Hepatocyte (in vitro differentiated cells): Measurements from ENCODE around the gene ICA1. TPM values are rescaled to one million over a fixed set of nuclear protein-coding genes. Genes with fewer than 3 reads are reported as not detected.

Experiments
- DNase-seq: peaks from one replicate; pipeline ENCODE4 v3.0.0-alpha.2; 2016; ENCODE audit warnings: low spot score
- H2AFZ ChIP-seq: fragments of 200-600 bp; sonication (generic); 2 replicates; pipeline ENCODE4 v1.6.0; 2016; ENCODE audit warnings: antibody characterized with exemption, mild to moderate bottlenecking
- H3K27ac ChIP-seq: fragments of 200-600 bp; sonication (generic); 2 replicates; pipeline ENCODE4 v1.5.1; 2016; ENCODE audit warnings: mild to moderate bottlenecking
- H3K27me3 ChIP-seq: fragments of 200-600 bp; sonication (generic); 2 replicates; pipeline ENCODE4 v1.6.1; 2016
- H3K36me3 ChIP-seq: fragments of 200-600 bp; sonication (generic); replicated peaks from 2 replicates; pipeline ENCODE4 v1.5.1; 2016; ENCODE audit warnings: low read depth; ENCODE audit not compliant: insufficient read depth
- H3K4me1 ChIP-seq: fragments of 200-600 bp; sonication (generic); 2 replicates; pipeline ENCODE4 v1.5.1; 2016; ENCODE audit warnings: mild to moderate bottlenecking, moderate library complexity; ENCODE audit not compliant: insufficient read depth
- H3K4me2 ChIP-seq: fragments of 200-600 bp; sonication (generic); 2 replicates; pipeline ENCODE4 v1.6.0; 2016
- H3K4me3 ChIP-seq: fragments of 200-600 bp; sonication (generic); 2 replicates; pipeline ENCODE4 v1.5.1; 2016; ENCODE audit warnings: mild to moderate bottlenecking
- H3K79me2 ChIP-seq: fragments of 200-600 bp; sonication (generic); 2 replicates; pipeline ENCODE4 v1.6.0; 2017; ENCODE audit warnings: mild to moderate bottlenecking
- H3K9me2 ChIP-seq: fragments of 200-600 bp; sonication (generic); replicated peaks from 2 replicates; pipeline ENCODE4 v1.6.0; 2017; ENCODE audit warnings: mild to moderate bottlenecking; ENCODE audit not compliant: insufficient read depth
- H3K9me3 ChIP-seq: fragments of 200-600 bp; sonication (generic); 2 replicates; pipeline ENCODE4 v1.5.1; 2016; ENCODE audit warnings: low read depth, mild to moderate bottlenecking
- H4K20me1 ChIP-seq: fragments of 200-600 bp; sonication (generic); 2 replicates; pipeline ENCODE4 v1.6.0; 2016; ENCODE audit warnings: mild to moderate bottlenecking; ENCODE audit not compliant: insufficient read depth, poor library complexity, severe bottlenecking
- EZH2 ChIP-seq: fragments of 200-600 bp; sonication (generic); IDR thresholded peaks from 2 replicates; pipeline ENCODE4 v1.6.1; 2016; ENCODE audit warnings: antibody characterized with exemption, mild to moderate bottlenecking, borderline replicate concordance
- EZH2phosphoT487 ChIP-seq: fragments of 200-600 bp; sonication (generic); IDR thresholded peaks from one replicate; pipeline ENCODE4 v1.6.1; 2018; ENCODE audit warnings: antibody characterized with exemption, mild to moderate bottlenecking, low read depth, moderate library complexity; ENCODE audit not compliant: unreplicated experiment, severe bottlenecking
- WGBS: methylation state at CpG from one replicate; pipeline ENCODE4 v1.1.6; 2016; ENCODE audit warnings: low lambda C conversion rate; ENCODE audit errors: missing lambda C conversion rate; 5-methylcytosine and 5-hydroxymethylcytosine counted together
- polyA plus RNA-seq: library from polyadenylated mRNA; unstranded; fragments of >200 nt; fragmentation: Nextera tagmentation; extraction: Ambion mirVana; gene quantifications from 2 replicates; pipeline ENCODE4 v1.2.1, GENCODE V29; 2016
- total RNA-seq: library from RNA; depleted of rRNA; stranded (reverse); fragments of >200 nt; gene quantifications from 2 replicates; pipeline ENCODE4 v1.2.3, GENCODE V29; 2014
- TF ChIP-seq, protein P1 (sequence below): fragments of 200-600 bp; sonication (generic); IDR thresholded peaks from 2 replicates; pipeline ENCODE4 v1.5.1; 2016; ENCODE audit warnings: antibody characterized with exemption, mild to moderate bottlenecking; ENCODE audit not compliant: poor library complexity

Gene ICA1
- total and polyA plus RNA-seq, 2 experiments from 2014 or later: 32.9 to 40.1 TPM

DNA sequence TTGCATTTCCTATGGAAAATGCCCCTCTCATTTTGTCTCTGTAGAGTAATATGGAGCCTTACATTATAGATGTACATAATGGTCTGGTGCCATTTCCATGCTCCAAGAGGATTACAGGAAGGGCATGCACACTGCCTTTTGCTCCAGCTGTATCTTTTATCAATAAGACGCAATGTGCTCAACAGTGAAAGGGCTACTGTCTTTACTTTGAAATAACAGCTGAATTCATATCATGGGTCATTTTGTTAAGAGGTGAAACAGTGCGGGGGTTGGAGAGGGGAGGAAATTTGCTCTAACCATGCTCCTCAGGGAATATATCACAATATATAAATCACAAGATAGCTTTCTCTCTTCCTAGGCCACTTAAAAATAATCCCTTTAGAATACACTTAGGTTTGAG lies 77.7 kb downstream of the ICA1 start:
- Histone ChIP-seq H4K20me1 (no peaks in the 10 kb centered on the region), H3K9me3 (no peaks in the 10 kb centered on the region), H2AFZ (no peak overlapping the region), H3K4me2 (no peak overlapping the region), H3K27me3 (no peaks in the 10 kb centered on the region), H3K9me2 (no peaks in the 10 kb centered on the region), H3K36me3 (no peaks in the 10 kb centered on the region), H3K4me1 (no peaks in the 10 kb centered on the region), H3K27ac (no peak overlapping the region), H3K79me2 (no peaks in the 10 kb centered on the region), H3K4me3 (no peak overlapping the region)
- DNase-seq: no peak
- TF ChIP-seq EZH2: no peak
- no peak for TF ChIP-seq EZH2phosphoT487
- TF ChIP-seq, protein P1, sequence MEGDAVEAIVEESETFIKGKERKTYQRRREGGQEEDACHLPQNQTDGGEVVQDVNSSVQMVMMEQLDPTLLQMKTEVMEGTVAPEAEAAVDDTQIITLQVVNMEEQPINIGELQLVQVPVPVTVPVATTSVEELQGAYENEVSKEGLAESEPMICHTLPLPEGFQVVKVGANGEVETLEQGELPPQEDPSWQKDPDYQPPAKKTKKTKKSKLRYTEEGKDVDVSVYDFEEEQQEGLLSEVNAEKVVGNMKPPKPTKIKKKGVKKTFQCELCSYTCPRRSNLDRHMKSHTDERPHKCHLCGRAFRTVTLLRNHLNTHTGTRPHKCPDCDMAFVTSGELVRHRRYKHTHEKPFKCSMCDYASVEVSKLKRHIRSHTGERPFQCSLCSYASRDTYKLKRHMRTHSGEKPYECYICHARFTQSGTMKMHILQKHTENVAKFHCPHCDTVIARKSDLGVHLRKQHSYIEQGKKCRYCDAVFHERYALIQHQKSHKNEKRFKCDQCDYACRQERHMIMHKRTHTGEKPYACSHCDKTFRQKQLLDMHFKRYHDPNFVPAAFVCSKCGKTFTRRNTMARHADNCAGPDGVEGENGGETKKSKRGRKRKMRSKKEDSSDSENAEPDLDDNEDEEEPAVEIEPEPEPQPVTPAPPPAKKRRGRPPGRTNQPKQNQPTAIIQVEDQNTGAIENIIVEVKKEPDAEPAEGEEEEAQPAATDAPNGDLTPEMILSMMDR: no peak
- WGBS: 95% methylated on average over 2 of the region's 2 CpGs

DNA sequence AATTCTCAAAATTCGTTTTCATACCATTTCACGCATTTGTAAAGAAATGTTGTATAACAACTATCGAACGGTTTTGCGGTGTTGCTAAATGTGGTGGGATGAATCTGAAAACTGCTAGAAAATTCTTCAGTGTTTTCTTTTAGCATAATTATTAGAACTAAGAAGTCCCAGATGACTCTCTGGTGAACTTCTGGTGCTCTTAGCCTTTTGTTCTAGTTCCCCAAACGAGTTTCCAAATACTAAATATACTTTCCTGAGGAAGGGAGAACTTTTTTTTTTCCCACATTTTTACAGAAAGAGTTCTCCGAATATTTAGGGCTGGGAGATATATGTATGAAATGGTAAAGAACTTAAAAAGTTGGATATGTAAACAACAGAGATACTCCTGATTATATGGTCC lies 82.5 kb downstream of the ICA1 start:
- Histone ChIP-seq H3K79me2 (no peaks in the 10 kb centered on the region), H4K20me1 (no peaks in the 10 kb centered on the region)
- TF ChIP-seq EZH2 (no peak), EZH2phosphoT487 (no peak)
- TF ChIP-seq, protein P1: no peak

DNA sequence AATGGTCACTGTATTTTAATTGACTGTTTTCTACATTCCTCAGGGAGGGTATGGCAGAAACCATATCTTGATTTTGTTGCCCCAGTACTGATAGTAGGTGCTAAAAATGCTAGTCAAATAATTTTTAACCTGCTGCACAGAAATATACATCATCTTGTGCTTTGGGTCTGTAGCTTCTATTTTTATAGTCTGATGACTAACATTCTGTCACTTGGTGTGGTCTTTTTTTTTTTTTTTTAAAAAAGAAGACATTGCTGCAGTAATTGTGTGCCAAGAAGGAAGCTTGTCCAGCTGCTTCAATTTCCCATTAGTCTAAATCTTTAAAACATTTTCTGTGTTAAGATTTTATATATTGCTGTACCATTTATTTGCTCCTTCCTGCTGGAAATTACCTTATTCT lies 83.6 kb downstream of the ICA1 start:
- no peak for DNase-seq
- no peak overlapping the region for H3K4me2 ChIP-seq
- no peaks in the 10 kb centered on the region for H3K9me3 ChIP-seq
- TF ChIP-seq, protein P1: no peak
- TF ChIP-seq EZH2: no peak
- no peak for TF ChIP-seq EZH2phosphoT487
- H3K4me1 ChIP-seq: no peaks in the 10 kb centered on the region
- H4K20me1 ChIP-seq: no peaks in the 10 kb centered on the region
- no peaks in the 10 kb centered on the region for H3K79me2 ChIP-seq
- H3K4me3 ChIP-seq: no peak overlapping the region
- no peak overlapping the region for H3K27ac ChIP-seq
- no peaks in the 10 kb centered on the region for H3K36me3 ChIP-seq
- H3K27me3 ChIP-seq: no peaks in the 10 kb centered on the region
- H2AFZ ChIP-seq: no peak overlapping the region
- no peaks in the 10 kb centered on the region for H3K9me2 ChIP-seq

More for the DNA sequence above, 82.5 kb downstream of the ICA1 start:
- H3K9me3 ChIP-seq: no peaks in the 10 kb centered on the region
- H3K36me3 ChIP-seq: no peaks in the 10 kb centered on the region
- H3K27me3 ChIP-seq: no peaks in the 10 kb centered on the region
- no peak overlapping the region for H3K4me2 ChIP-seq
- DNase-seq: no peak
- H3K4me1 ChIP-seq: no peaks in the 10 kb centered on the region
- H3K9me2 ChIP-seq: no peaks in the 10 kb centered on the region
- H3K4me3 ChIP-seq: no peak overlapping the region
- no peak overlapping the region for H2AFZ ChIP-seq
- 93% methylated on average over 7 of the region's 7 CpGs for WGBS
- H3K27ac ChIP-seq: no peak overlapping the region
